Skin epidermis (tissue), 12 donors: ENCODE measurements around the gene RPL39L.
"Not testable (repeated sequence)": the region's sequence is repeated elsewhere in the genome, so short reads cannot be mapped to it uniquely, and the experiment has no call there.

Source experiments
- H3K27ac ChIP-seq, 21 experiments: fragments of 200-600 bp; sonication (generic) in 11 of 21; one replicate each; pipeline ENCODE4 v1.5.0; 2020; ENCODE audit warnings: mild to moderate bottlenecking in 3 of 21, inconsistent platforms in 2 of 21, moderate library complexity in 2 of 21
- H3K4me3 ChIP-seq, 7 experiments: fragments of 200-600 bp; sonication (generic) in 2 of 7; one replicate each; pipeline ENCODE4 v1.5.0; 2020; ENCODE audit warnings: inconsistent platforms in 2 of 7, mild to moderate bottlenecking in 2 of 7, moderate library complexity in 1 of 7

Gene RPL39L

GRCh38 chr3:187145149-187145895 lies 6.0 kb upstream of the RPL39L start:
- Histone ChIP-seq H3K4me3 (no peak overlapping the region), H3K27ac (no peak overlapping the region)

GRCh38 chr3:187139895-187140253 lies 578 bp upstream of the RPL39L start:
- H3K4me3 ChIP-seq: peak overlapping the region; percentile 34 to 60 (median 52)
- H3K27ac ChIP-seq: peak overlapping the region in 13 of 21 experiments; percentile 35 to 87 (median 62)

DNA sequence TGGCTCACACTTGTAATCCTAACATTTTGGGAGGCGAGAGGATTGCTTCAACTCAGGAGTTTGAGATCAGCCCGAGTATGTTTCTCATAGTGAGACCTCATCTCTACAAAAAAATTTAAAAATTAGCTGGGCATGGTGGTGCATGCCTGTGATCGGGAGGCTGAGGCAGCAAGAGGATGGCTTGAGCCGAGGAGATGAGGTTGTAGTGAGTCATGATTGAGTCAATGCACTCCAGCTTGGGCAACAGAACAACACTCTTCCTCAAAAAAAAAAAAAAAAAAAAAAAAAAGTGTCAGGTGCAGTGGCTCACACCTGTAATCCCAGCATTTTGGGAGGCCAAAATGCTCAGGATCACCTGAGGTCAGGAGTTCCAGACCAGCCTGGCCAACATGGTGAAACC lies 2.4 kb downstream of the RPL39L start:
- no peak overlapping the region for H3K4me3 ChIP-seq

DNA sequence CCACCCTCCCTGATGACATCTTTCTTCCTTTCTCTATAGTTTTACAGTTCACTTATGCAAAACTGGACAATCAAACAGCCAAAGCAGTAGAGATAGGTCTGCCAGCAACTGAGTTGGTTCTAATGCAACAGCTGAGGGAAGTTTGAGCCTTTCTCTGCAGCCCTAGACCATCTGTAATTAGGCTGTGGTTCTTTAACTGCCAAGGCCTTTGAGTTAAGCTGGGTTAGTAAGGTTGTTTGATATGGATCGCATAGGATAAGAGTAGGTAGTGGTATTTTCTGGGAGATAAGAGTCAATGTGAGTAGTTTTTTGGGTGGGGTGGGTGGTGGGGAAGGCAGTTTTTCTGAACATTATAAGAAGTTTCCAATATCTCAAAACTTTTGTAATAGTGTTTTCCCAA lies 3.0 kb downstream of the RPL39L start:
- H3K4me3 ChIP-seq: no peak overlapping the region
- no peak overlapping the region for H3K27ac ChIP-seq

More for the DNA sequence above, 2.4 kb downstream of the RPL39L start:
- no peak overlapping the region for H3K27ac ChIP-seq

DNA sequence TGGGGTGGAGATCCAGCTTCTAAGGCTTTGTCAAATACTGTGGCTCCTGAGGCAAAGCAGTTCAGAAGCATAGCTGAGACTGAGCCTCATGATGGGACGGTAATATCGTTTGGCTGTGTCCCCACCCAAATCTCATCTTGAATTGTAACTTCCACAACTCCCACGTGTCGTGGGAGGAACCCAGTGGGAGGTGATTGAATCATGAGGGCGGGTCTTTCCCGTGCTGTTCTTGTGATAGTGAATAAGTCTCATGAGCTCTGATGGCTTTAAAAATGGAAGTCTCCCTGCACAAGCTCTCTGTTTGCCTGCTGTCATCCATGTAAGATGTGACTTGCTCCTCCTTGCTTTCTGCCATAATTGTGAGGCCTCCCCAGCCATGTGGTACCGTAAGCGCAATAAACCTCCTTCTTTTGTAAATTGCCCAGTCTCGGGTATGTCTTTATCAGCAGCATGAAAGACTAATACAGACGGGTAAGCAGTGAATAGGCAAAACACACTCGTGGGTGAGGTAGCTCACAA lies 4.1 kb downstream of the RPL39L start:
- not testable (repeated sequence) for H3K27ac ChIP-seq, H3K4me3 ChIP-seq

DNA sequence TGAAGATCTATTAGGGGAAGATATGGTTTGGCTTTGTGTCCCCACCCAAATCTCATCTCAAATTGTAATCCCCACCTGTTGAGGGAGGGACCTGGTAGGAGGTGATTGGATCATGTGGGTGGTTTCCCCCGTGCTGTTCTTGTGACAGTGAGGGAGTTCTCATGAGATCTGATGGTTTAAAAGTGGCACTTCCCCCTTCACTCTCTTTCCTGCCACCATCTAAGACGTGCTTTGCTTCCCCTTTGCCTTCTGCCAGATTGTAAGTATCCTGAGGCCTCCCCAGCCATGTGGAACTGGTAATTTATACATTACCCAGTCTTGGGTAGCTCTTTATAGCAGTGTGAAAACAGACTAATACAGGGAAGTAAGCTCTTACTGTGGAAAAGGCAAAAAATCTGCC lies 6.1 kb downstream of the RPL39L start:
- H3K27ac ChIP-seq, H3K4me3 ChIP-seq: not testable (repeated sequence)

GRCh38 chr3:187132666-187133065 lies 6.6 kb downstream of the RPL39L start:
- Histone ChIP-seq H3K27ac (no peak overlapping the region), H3K4me3 (no peak overlapping the region)

GRCh38 chr3:187131981-187132380 lies 7.3 kb downstream of the RPL39L start:
- Histone ChIP-seq H3K27ac (peak overlapping the region in 1 of 21 experiments; percentile 86), H3K4me3 (no peak overlapping the region)

DNA sequence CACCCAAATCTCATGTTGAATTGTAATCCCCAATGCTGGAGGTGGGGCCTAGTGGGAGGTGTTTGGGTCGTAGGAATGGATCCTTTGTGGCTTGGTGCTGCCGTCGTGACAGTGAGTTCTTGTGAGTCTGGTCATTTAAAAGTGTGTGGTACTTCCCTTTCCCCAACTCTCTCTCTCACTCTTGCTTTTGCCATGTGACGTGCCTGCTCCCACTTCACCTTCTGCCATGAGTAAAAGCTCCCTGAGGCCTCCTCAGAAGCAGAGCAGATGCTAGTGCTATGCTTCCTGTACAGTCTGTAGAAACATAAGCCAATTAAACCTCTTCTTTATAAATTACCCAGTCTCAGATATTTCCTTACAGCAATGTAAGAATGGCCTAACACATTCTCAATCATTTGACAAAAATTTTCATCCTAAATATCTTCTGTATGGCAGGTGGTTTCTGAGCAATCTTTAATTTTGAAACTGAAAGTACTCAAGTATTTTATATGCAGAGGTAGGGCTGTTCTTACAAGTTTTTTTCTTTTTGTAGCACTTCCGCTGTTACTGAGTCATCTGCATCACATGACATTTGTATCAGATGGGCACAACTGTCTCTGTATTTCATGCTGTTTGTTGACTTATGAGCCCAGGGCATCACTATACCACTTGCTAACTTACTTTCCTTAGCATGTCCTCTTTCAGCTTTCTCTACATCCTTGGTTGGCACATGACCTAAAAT lies 8.8 kb downstream of the RPL39L start:
- peak overlapping the region in 14 of 21 experiments; percentile 14 to 86 (median 65) for H3K27ac ChIP-seq

DNA sequence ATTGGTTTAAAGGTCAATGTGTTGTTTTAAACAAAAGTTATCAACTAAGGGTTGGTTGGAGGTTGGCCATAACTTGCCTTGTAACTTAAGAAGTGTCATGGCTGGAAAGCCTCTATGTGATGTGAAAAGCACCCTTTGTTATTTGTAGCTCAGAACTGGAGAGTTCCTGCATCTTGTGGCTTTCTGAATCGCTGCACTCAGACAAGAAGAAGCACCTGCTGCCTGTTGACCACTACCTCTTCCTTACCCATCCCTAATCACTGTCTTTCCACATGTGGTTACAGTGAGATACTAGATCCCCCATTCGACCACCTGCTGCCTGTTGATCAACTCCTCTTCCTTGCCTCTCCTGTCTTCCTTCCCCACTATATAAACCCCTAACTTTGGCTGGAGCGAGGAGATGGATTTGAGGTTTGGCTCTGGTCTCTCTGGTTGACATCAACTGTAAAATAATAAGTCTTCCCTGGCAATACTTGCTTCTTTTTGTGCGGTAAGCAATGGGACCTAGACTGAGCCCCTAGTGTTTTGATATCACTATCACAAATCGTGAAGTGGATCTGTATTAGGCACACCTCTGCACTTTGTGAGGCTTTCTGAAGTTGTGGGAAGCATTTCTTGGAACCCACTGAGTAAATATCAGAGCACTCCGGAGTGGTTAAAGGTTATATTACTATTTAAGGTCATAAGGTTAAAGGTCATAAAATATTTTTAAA lies 13.8 kb downstream of the RPL39L start:
- Histone ChIP-seq H3K27ac (no peak overlapping the region), H3K4me3 (no peak overlapping the region)

More for the DNA sequence above, 8.8 kb downstream of the RPL39L start:
- no peak overlapping the region for H3K4me3 ChIP-seq

GRCh38 chr3:187122261-187122660 lies 17.0 kb downstream of the RPL39L start:
- H3K27ac ChIP-seq: no peak overlapping the region
- no peak overlapping the region for H3K4me3 ChIP-seq

- Histone ChIP-seq H3K27ac (no peak overlapping the region), H3K4me3 (no peak overlapping the region)
These were observed 19.0 kb downstream of the RPL39L start for GRCh38 chr3:187120326-187120725.

- Histone ChIP-seq H3K4me3 (no peak overlapping the region), H3K27ac (no peak overlapping the region)
These were observed 24.8 kb downstream of the RPL39L start for GRCh38 chr3:187114511-187114910.

DNA sequence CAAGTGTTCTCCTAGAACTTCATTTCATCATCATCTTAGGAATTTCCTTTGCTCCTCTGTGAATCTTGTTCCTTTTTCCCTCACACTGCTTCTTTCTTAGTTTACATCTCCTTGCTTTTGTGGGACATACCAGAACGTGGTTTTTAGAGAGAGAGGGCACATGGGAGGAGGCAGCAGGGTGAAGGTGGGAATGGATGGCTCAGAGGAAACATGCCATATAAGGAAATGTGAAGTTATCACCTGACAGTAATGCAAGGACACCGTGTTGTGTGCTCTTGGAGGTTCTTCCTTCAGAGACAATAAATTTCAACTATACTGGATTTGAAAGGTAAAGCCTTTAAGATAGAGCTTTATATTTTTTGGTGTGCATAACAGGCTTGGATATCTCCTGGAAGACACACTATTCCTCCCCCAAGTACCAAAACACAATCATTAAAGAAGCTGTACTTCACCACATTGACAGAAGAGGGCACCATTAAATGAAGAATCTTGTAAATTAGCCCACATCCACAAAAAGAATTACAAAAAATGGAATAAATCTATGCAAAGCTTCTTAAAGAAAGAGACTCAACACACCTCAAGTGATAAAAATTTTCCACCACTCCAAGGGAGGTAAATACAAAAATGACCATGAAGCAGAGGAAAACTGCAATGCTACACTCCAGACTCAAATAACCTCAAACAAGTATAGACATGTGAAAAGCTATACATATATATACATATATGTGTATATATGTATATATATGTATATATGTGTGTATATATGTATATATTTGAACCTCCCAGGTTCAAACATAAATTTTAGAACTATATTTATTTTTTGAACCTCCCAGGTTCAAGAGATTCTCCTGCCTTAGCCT lies 26.1 kb downstream of the RPL39L start:
- Histone ChIP-seq H3K27ac (no peak overlapping the region), H3K4me3 (no peak overlapping the region)

- no peak overlapping the region for H3K27ac ChIP-seq
These were observed 29.1 kb downstream of the RPL39L start for GRCh38 chr3:187110156-187110555.

GRCh38 chr3:187107989-187108388 lies 31.3 kb downstream of the RPL39L start:
- Histone ChIP-seq H3K4me3 (no peak overlapping the region), H3K27ac (no peak overlapping the region)

More at GRCh38 chr3:187110156-187110555, 29.1 kb downstream of the RPL39L start:
- no peak overlapping the region for H3K4me3 ChIP-seq

DNA sequence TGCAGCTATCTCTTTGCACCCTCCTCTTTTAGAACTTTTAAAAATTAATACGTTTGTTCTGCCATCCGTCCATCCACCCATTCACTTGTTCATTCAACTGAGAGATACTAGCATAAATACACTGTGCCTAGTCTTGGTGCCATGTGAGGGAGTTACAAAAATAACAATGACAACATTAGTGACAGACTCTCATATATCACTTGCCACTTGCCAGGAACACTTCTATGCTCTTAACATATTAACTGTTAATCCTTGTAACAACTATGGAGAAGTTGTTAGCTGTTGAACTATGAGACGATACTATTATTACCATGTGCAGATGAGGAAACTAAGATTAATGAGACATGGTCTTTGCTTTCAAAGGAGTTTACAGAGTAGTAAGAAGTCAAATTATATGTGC lies 33.6 kb downstream of the RPL39L start:
- no peak overlapping the region for H3K27ac ChIP-seq

GRCh38 chr3:187104933-187105332 lies 34.4 kb downstream of the RPL39L start:
- no peak overlapping the region for H3K4me3 ChIP-seq
- no peak overlapping the region for H3K27ac ChIP-seq

More for the DNA sequence above, 33.6 kb downstream of the RPL39L start:
- no peak overlapping the region for H3K4me3 ChIP-seq

DNA sequence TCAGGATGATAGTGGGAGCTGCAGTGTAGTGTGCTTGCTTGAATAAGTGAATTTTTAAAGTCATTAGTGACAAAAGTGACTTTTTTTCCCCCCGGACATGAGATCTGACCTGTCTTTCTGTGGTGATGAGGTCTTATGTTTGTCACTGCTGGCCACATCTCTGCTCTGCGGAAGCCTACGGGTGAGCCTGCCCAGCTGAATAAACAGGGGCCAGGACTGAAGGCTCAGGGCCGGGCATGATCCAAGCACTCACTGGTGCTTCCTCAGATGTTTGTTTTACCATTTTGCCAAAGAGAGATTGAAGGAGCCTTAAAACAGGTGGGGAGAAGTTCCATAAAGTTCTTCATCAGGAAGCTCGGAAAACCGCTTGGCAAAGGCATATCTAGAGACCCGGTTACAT lies 35.0 kb downstream of the RPL39L start:
- Histone ChIP-seq H3K27ac (no peak overlapping the region), H3K4me3 (no peak overlapping the region)
